ENCODE data around the gene MMP2. TPM values are rescaled to one million over a fixed set of nuclear protein-coding genes. Genes with fewer than 3 reads are reported as not detected.

Gene MMP2
- total RNA-seq, result 2.1 and 29.1 TPM in 2 replicates

DNA sequence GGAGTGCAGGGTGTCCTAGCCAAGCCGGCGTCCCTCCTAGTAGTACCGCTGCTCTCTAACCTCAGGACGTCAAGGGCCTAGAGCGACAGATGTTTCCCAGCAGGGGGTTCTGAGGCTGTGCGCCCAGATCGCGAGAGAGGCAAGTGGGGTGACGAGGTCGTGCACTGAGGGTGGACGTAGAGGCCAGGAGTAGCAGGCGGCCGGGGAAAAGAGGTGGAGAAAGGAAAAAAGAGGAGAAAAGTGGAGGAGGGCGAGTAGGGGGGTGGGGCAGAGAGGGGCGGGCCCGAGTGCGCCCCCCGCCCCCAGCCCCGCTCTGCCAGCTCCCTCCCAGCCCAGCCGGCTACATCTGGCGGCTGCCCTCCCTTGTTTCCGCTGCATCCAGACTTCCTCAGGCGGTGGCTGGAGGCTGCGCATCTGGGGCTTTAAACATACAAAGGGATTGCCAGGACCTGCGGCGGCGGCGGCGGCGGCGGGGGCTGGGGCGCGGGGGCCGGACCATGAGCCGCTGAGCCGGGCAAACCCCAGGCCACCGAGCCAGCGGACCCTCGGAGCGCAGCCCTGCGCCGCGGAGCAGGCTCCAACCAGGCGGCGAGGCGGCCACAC, at the start of gene MMP2:
MMP2 (plus strand) TSS at position 372 of the 603 bp plus-strand sequence. CDS start 282 bp downstream, outside the sequence.

DNA sequence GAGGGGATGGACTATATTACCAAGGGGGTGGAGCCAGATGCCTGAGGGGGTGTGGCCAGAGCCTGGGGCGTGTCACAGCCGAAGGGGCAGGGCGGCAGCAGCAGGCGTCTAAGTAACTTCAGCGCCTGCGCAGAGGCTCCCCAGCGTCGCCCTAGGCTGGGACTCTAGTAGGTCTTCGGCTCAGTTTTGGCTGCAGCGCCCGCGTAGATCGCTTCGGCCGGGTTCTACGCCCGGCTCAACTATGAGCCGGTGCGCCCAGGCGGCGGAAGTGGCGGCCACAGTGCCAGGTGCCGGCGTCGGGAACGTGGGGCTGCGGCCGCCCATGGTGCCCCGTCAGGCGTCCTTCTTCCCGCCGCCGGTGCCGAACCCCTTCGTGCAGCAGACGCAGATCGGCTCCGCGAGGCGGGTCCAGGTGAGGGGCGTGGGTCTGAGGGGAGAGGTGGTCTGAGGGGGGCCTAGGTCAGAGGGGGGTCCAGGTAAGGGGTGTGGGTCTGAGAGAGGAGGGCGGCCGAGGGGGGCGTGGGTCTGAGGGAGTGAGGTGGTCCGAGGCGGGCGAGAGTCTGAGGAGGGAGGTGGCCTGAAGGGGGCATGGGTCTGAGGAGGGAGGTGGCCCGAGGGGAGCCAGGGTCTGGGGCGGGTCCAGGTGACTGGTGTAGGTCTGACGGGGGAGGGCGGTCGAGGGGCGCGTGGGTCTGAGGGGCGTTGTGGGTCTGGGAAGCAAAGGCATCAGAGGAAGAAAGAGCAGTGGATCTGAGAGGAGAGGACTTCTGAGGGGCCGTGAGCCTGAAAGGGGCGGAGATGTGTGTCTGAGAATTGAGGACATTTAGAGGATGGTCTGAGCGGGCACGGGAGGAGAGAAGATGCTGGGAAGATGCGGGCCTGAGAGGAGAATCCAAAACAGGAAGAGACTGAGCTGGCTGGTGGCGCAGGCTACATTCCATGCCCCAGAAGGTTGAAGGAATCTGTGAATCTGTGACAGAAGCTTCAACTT, 30.2 kb downstream of the MMP2 start, which contains the start of gene LPCAT2:
LPCAT2 (plus strand) TSS at position 132 of the 991 bp plus-strand sequence; CDS start at position 242, 110 bp downstream.

Other genes starting within 250 kb of the MMP2 start
- not detected in 2 replicates for gene IRX6, start 155.0 kb upstream of the MMP2 start, total RNA-seq
- gene LPCAT2, start 29.9 kb downstream of the MMP2 start, total RNA-seq, result 12.0 and 17.4 TPM in 2 replicates
- gene CAPNS2, start 87.5 kb downstream of the MMP2 start, total RNA-seq, result 14.7 and 87.5 TPM in 2 replicates
- gene SLC6A2, start 176.8 kb downstream of the MMP2 start, total RNA-seq, result 1.0 and 1.4 TPM in 2 replicates